Liver (tissue), 9 donors: ENCODE results near the gene IGFL1. TPM values are rescaled to one million over a fixed set of nuclear protein-coding genes. Genes with fewer than 3 reads are reported as not detected.
"Not testable (repeated sequence)": the region's sequence is repeated elsewhere in the genome, so short reads cannot be mapped to it uniquely, and the experiment has no call there.

ENCODE experiments used
- DNase-seq: peaks from one replicate; pipeline ENCODE4 v3.0.0-alpha.2; 2017; ENCODE audit warnings: low spot score
- H3K27ac ChIP-seq, 2 donors: one replicate each; pipeline ENCODE4 v1.7.0; 2013; ENCODE audit warnings: inconsistent platforms in 2 of 2, low read length in 2 of 2, control low read depth in 1 of 2, low read depth in 1 of 2, mild to moderate bottlenecking in 1 of 2
- H3K27me3 ChIP-seq, 4 donors: one replicate each; pipeline versions ENCODE4 v1.6.1 to v1.7.0; 2013; ENCODE audit warnings: low read length in 3 of 4, inconsistent platforms in 1 of 4, mild to moderate bottlenecking in 1 of 4, moderate library complexity in 1 of 4; ENCODE audit not compliant: control insufficient read depth in 4 of 4, insufficient read depth in 4 of 4
- H3K36me3 ChIP-seq, 4 donors: one replicate each; pipeline versions ENCODE4 v1.6.1 to v1.7.0; 2013; ENCODE audit warnings: low read length in 3 of 4, mild to moderate bottlenecking in 3 of 4, low read depth in 1 of 4, moderate library complexity in 1 of 4; ENCODE audit not compliant: control insufficient read depth in 4 of 4, insufficient read depth in 3 of 4
- H3K4me1 ChIP-seq, 4 donors: one replicate each; pipeline versions ENCODE4 v1.6.1 to v1.7.0; 2013; ENCODE audit warnings: low read length in 3 of 4, mild to moderate bottlenecking in 3 of 4, moderate library complexity in 1 of 4; ENCODE audit not compliant: control insufficient read depth in 4 of 4, insufficient read depth in 4 of 4
- H3K4me3 ChIP-seq, 3 donors: one replicate each; pipeline versions ENCODE4 v1.6.1 to v1.7.0; 2013; ENCODE audit warnings: low read length in 3 of 3, control low read depth in 1 of 3, low read depth in 1 of 3, mild to moderate bottlenecking in 1 of 3
- H3K9ac ChIP-seq, 2 donors: one replicate each; pipeline ENCODE4 v1.7.0; 2013; ENCODE audit warnings: low read length in 2 of 2, mild to moderate bottlenecking in 2 of 2, moderate library complexity in 2 of 2, control low read depth in 1 of 2, low read depth in 1 of 2
- H3K9me3 ChIP-seq, 4 donors: one replicate each; pipeline versions ENCODE4 v1.6.1 to v1.7.0; 2013; ENCODE audit warnings: low read length in 3 of 4; ENCODE audit not compliant: control insufficient read depth in 4 of 4
- EGR1 ChIP-seq, 2 donors: IDR thresholded peaks; 2 replicates each; pipeline ENCODE4 v1.6.1; 2016 to 2018; ENCODE audit warnings: antibody characterized with exemption in 2 of 2, low read depth in 2 of 2
- FOXA1 ChIP-seq: IDR thresholded peaks from 2 replicates; pipeline ENCODE4 v1.6.1; 2016; ENCODE audit warnings: antibody characterized with exemption
- FOXA2 ChIP-seq: IDR thresholded peaks from 2 replicates; pipeline ENCODE4 v1.6.1; 2016; ENCODE audit warnings: antibody characterized with exemption
- HNF4G ChIP-seq: IDR thresholded peaks from 2 replicates; pipeline ENCODE4 v1.6.1; 2016; ENCODE audit warnings: antibody characterized with exemption
- NR2F2 ChIP-seq: IDR thresholded peaks from 2 replicates; pipeline ENCODE4 v1.6.1; 2016; ENCODE audit warnings: antibody characterized with exemption
- RAD21 ChIP-seq, 2 donors: IDR thresholded peaks; 2 replicates each; pipeline ENCODE4 v1.6.1; 2016; ENCODE audit warnings: antibody characterized with exemption in 2 of 2, mild to moderate bottlenecking in 2 of 2
- TAF1 ChIP-seq: conservative IDR thresholded peaks from 2 replicates; pipeline ENCODE4 v1.6.1; 2016; ENCODE audit warnings: antibody characterized with exemption, mild to moderate bottlenecking
- WGBS: extraction: QIAGEN DNeasy Blood & Tissue Kit; methylation state at CpG from one replicate; pipeline ENCODE4 v1.1.7; 2013; 5-methylcytosine and 5-hydroxymethylcytosine counted together
- polyA plus RNA-seq, 2 donors: library from polyadenylated mRNA; stranded (reverse) in 1 of 2; unstranded in 1 of 2; fragments of 200-250 nt in 1 of 2; fragments of >200 nt in 1 of 2; fragmentation: Nextera tagmentation in 1 of 2; extraction: Ambion mirVana in 1 of 2; gene quantifications; one replicate each; pipeline versions ENCODE4 v1.2.1 to v1.2.3, GENCODE V29; 2013 to 2015
- total RNA-seq, 2 donors: library from RNA; depleted of rRNA; stranded (reverse); fragments of >200 nt; gene quantifications; one replicate each; pipeline ENCODE4 v1.2.3, GENCODE V29; 2014
- TF ChIP-seq, protein P1 (sequence below): IDR thresholded peaks from 2 replicates; pipeline ENCODE4 v1.6.1; 2016; ENCODE audit warnings: antibody characterized with exemption, mild to moderate bottlenecking
- TF ChIP-seq, protein P2 (sequence below): IDR thresholded peaks from 2 replicates; pipeline ENCODE4 v1.6.1; 2016; ENCODE audit warnings: antibody characterized with exemption
- TF ChIP-seq, protein P3 (sequence below): IDR thresholded peaks from 2 replicates; pipeline ENCODE4 v1.6.1; 2016; ENCODE audit warnings: antibody characterized with exemption
- TF ChIP-seq, protein P4 (sequence below): IDR thresholded peaks from 2 replicates; pipeline ENCODE4 v1.6.1; 2016; ENCODE audit warnings: antibody characterized with exemption
- donor health status: healthy.
- donor health status: healthy.
- donor health status: healthy.
- donor health status: healthy.
- donor health status: healthy.

Gene IGFL1
- total and polyA plus RNA-seq, 4 donors, result not detected

DNA sequence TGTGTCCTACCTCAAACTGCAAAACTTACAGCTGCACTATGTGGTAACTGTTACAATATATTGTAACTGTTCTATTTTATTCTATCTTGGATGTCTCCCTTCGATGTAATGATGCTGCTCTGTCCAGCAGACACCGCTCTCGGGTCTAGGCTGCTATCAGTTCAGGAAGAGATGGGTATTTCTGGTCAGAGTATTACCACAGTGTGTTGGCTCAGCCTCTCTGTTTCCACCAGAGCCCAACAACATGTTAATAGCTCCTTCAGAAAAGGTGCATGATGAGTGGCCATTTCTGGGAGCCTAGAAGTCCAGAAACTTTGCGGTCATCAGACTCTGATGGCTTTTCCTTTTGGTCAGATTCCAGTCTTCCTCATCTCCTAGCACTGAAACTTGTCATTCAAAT is 35.9 kb upstream of the IGFL1 start:
- H3K27me3 ChIP-seq, result no peaks in the 10 kb centered on the region
- no peak for DNase-seq
- TF ChIP-seq, protein P1, sequence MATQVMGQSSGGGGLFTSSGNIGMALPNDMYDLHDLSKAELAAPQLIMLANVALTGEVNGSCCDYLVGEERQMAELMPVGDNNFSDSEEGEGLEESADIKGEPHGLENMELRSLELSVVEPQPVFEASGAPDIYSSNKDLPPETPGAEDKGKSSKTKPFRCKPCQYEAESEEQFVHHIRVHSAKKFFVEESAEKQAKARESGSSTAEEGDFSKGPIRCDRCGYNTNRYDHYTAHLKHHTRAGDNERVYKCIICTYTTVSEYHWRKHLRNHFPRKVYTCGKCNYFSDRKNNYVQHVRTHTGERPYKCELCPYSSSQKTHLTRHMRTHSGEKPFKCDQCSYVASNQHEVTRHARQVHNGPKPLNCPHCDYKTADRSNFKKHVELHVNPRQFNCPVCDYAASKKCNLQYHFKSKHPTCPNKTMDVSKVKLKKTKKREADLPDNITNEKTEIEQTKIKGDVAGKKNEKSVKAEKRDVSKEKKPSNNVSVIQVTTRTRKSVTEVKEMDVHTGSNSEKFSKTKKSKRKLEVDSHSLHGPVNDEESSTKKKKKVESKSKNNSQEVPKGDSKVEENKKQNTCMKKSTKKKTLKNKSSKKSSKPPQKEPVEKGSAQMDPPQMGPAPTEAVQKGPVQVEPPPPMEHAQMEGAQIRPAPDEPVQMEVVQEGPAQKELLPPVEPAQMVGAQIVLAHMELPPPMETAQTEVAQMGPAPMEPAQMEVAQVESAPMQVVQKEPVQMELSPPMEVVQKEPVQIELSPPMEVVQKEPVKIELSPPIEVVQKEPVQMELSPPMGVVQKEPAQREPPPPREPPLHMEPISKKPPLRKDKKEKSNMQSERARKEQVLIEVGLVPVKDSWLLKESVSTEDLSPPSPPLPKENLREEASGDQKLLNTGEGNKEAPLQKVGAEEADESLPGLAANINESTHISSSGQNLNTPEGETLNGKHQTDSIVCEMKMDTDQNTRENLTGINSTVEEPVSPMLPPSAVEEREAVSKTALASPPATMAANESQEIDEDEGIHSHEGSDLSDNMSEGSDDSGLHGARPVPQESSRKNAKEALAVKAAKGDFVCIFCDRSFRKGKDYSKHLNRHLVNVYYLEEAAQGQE, result no peak
- TF ChIP-seq FOXA1, result no peak
- TF ChIP-seq, protein P2, sequence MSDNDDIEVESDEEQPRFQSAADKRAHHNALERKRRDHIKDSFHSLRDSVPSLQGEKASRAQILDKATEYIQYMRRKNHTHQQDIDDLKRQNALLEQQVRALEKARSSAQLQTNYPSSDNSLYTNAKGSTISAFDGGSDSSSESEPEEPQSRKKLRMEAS, result no peak
- no peak for TF ChIP-seq RAD21 (IDR thresholded peaks at IDR 0.05)
- TF ChIP-seq, protein P3, sequence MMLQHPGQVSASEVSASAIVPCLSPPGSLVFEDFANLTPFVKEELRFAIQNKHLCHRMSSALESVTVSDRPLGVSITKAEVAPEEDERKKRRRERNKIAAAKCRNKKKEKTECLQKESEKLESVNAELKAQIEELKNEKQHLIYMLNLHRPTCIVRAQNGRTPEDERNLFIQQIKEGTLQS, result no peak
- no peak for TF ChIP-seq EGR1 (IDR thresholded peaks at IDR 0.05; ENCODE audit: low read depth in 2 of 2)
- TF ChIP-seq NR2F2, result no peak
- TF ChIP-seq FOXA2, result no peak
- no peak for TF ChIP-seq HNF4G
- TF ChIP-seq TAF1, result no peak
- no peak overlapping the region for H3K4me3 ChIP-seq
- H3K36me3 ChIP-seq, result no peaks in the 10 kb centered on the region
- WGBS, result 77% methylated on average over 4 of the region's 4 CpGs
- peak overlapping the region; percentile 85 to 95 for H3K27ac ChIP-seq
- no peaks in the 10 kb centered on the region for H3K9me3 ChIP-seq
- H3K4me1 ChIP-seq, result peaks cover 4 to 37% (median 17%) of the 10 kb centered on the region in 4 donors
- H3K9ac ChIP-seq, result peak overlapping the region in 1 of 2 donors; percentile 96

DNA sequence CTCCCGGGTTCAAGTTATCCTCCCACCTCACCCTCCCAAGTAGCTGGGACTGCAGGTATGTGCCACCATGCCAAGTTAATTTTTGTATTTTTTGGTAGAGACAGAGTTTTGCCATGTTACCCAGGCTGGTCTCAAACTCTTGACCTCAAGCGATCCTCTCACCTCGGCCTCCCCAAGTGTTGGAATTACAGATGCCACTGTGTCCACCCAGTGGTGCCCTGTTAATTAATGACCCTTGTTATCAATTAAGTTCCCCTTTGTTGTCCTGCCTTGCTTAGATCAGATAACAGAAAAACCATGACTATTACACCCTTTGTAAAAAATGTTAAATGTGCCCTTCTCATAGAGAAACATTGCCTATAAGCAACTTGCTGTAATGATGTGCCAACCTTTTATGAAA is 34.4 kb upstream of the IGFL1 start:
- H3K27me3 ChIP-seq, result no peaks in the 10 kb centered on the region

DNA sequence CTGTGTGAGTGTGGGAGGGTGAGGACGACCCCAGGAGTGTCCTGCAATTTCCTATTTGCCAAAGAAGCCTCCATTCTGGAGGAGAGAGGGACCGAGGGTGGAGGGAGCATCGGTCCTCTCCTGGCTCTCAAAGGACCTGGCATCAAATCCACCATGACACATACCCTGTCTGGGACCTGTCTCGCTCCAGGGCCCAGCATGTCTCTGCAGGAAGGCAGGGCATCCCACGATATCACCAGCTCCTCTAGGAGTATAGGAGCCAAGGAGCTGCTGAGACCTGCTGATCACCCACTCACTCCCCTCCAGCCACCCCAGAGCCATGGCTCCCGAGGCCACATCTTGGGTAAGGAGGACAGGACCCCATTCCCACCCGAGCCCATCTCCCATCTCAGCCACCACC is 33.6 kb upstream of the IGFL1 start:
- H3K9ac ChIP-seq, H3K27me3 ChIP-seq: not testable (repeated sequence)

More for the DNA sequence above, 34.4 kb upstream of the IGFL1 start:
- Histone ChIP-seq H3K27ac (no peak overlapping the region), H3K4me3 (no peak overlapping the region), H3K4me1 (peaks cover 4 to 30% (median 13%) of the 10 kb centered on the region in 4 donors), H3K9me3 (no peaks in the 10 kb centered on the region), H3K36me3 (no peaks in the 10 kb centered on the region), H3K9ac (no peak overlapping the region)
- DNase-seq, result no peak
- no peak for TF ChIP-seq RAD21 (IDR thresholded peaks at IDR 0.05)
- TF ChIP-seq, protein P4, sequence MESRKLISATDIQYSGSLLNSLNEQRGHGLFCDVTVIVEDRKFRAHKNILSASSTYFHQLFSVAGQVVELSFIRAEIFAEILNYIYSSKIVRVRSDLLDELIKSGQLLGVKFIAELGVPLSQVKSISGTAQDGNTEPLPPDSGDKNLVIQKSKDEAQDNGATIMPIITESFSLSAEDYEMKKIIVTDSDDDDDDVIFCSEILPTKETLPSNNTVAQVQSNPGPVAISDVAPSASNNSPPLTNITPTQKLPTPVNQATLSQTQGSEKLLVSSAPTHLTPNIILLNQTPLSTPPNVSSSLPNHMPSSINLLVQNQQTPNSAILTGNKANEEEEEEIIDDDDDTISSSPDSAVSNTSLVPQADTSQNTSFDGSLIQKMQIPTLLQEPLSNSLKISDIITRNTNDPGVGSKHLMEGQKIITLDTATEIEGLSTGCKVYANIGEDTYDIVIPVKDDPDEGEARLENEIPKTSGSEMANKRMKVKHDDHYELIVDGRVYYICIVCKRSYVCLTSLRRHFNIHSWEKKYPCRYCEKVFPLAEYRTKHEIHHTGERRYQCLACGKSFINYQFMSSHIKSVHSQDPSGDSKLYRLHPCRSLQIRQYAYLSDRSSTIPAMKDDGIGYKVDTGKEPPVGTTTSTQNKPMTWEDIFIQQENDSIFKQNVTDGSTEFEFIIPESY, result no peak
- 93% methylated on average over 3 of the region's 3 CpGs for WGBS

More for the DNA sequence above, 33.6 kb upstream of the IGFL1 start:
- H3K27ac ChIP-seq, DNase-seq, H3K36me3 ChIP-seq, H3K4me3 ChIP-seq, H3K9me3 ChIP-seq: not testable (repeated sequence)
- 90% methylated on average over 7 of the region's 7 CpGs for WGBS
- H3K4me1 ChIP-seq, result peaks cover 3 to 22% (median 13%) of the 10 kb centered on the region in 4 donors
